GM18498 (cell line): ENCODE data around the gene ZBTB49.

Experiments
- ATAC-seq: cut with Tn5 transposase; IDR thresholded peaks from one replicate; pipeline ENCODE4 v1.9.1; 2021; ENCODE audit warnings: mild to moderate bottlenecking, moderate library complexity; ENCODE audit not compliant: unreplicated experiment

The ZBTB49 gene

GRCh38 chr4:4355302-4355701, 65.3 kb downstream of the ZBTB49 start:
- no peak for ATAC-seq

DNA sequence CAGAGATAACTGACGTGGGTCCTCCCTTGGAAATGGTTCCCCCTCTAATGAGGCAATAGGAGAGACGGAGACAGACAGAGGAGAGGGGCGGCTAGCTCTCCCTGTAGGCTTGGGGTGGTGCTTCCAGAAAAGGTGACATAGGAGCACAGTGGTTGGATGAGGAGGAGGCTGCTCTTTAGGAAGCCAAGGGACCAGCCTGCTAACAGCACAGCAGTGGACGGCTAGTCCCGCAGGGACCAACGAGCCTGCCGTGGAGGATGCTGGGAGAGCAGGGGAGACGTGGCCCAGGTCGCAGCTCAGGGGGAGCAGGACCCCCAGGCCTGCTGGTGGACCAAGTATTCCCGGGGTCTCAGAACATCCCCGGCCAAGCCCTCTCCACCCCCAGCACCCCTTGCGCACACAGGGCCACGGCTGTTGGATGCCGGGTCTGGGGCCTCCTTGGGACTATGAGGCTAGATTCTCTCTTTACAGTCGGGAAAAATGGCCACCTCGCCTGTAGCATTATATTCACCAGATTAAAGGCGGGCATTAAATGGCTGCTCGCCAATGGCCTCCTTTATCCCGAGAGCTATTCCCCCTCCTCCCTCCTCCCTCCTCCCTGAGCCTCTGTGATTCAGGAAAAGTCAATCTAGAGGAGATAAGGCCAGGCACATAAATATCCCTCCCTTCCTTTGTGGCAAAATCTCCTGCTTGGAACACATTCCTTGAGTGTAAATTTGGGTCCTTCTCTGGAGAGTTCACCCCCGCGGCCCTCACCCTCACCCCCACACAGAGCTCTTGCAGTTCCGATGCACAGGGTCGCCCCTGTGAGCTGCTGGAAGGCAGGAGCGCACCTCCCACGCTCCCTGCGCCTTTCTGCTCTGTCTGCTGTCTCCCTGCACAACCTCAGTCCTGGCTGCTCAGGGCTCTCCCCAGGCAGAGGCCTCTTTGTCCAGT, 66.3 kb downstream of the ZBTB49 start:
- ATAC-seq: no peak

GRCh38 chr4:4358093-4358854, 68.2 kb downstream of the ZBTB49 start:
- ATAC-seq: no peak

DNA sequence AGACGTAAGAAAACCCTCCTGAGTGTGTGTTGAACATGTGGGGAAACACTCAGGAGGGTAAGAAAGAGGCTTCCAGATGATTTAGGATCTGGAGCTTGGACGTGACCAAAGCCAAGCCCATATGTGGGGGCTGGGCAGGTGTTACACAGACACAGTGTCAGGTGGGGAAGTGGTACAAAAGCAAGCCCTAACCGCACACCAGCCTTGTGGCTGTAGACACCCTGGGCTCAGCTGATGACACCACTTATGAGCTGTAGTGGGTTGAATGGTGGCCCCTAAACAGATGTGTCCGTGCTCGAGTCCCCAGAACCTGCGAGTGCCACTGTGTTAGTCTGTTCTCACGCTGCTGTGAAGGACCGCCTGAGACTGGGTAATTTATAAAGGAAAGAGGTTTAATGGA, 71.8 kb downstream of the ZBTB49 start:
- ATAC-seq: no peak

DNA sequence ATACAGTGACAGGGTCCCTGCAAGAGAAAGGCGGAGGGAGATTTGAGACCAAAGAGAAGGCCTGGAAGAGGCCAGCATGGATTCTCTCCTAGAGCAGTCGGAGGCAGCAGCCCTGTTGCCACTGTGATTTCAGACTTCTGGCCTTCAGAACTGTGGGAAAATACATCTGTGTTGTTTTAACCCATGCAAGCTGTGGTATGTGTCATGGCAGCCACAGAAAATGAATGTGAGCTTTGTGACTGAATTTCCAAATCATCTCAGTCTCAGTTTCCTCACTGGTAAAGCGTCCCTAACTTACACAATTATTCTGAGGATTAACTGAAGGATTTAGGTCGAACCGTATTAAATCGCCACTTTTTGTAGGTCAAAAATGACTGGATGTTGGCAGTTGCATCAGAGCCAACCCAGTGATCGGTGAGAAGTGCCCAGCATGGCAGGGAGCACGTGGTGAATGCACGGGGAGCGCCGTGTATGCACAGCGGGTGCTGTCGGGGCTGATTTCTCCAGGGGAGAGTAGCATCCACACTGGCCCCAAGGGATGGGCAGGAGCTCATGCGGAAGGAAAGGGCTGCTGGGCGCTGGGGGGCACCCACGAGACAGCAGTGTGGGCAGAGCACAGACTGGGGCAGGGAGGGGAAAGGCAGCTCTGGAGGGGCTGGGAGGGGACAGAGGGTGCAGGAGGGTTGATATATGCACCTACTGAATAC, 73.1 kb downstream of the ZBTB49 start:
- no peak for ATAC-seq

- no peak for ATAC-seq
These were observed 74.0 kb downstream of the ZBTB49 start for GRCh38 chr4:4364061-4364460.

DNA sequence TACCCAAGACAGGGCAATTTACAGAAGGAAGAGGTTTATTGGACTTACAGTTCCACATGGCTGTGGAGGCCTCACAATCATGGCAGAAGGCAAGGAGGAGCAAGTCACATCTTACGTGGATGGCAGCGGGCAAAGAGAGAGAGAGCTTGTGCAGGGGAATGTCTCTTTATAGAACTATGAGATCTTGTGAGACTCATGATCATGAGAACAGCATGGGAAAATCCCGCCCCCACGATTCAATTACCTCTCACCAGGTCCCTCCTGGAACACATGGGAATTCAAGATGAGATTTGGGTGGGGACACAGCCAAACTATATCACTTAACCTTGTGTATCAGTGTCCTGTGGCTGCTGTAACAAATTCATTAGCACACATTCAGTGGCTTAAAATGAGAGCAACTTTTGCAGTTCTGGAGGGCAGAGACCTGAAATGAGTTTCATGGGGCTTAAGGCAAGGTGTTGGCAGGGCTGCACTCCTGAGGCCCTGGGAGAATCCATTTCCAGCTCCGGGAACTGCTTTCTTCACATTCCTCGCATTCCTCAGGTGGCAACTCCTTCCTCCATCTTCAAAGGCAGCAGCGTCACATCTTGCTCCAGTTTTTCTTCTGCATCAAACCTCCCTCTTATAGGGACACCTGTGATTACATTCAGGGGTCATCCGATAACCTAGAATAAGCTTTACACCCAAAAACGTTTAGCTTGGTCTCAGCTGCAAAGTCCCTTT, 74.6 kb downstream of the ZBTB49 start:
- ATAC-seq: no peak

GRCh38 chr4:4368809-4369580, 78.9 kb downstream of the ZBTB49 start:
- no peak for ATAC-seq
